ENCODE data around the gene PI4KA.

GRCh38 chr22:20862540-20862939, 3.9 kb upstream of the PI4KA start:
- TF ChIP-seq EZH2phosphoT487 (IDR thresholded peaks at IDR 0.05; ENCODE audit: unreplicated experiment) (no peak), CTCF (conservative IDR thresholded peaks at IDR 0.05; ENCODE audit: low read depth in 2 of 2) (no peak), EZH2 (IDR thresholded peaks at IDR 0.05; ENCODE audit: low read depth, unreplicated experiment) (no peak), NANOG (IDR thresholded peaks at IDR 0.05; ENCODE audit: borderline replicate concordance) (no peak), REST (IDR thresholded peaks at IDR 0.05; ENCODE audit: unreplicated experiment) (no peak), POLR2AphosphoS5 (IDR thresholded peaks at IDR 0.05; ENCODE audit: low read depth) (no peak), ZNF331 (CRISPR knock-in tag; IDR thresholded peaks at IDR 0.05; ENCODE audit: low read depth) (no peak), STAT1 (IDR thresholded peaks at IDR 0.05; ENCODE audit: unreplicated experiment) (no peak), CREB1 (CRISPR knock-in tag; IDR thresholded peaks at IDR 0.05; ENCODE audit: low read depth) (no peak)
